AG09319 (cell line): ENCODE measurements around the gene PPFIA3.
"Not testable (repeated sequence)": the region's sequence is repeated elsewhere in the genome, so short reads cannot be mapped to it uniquely, and the experiment has no call there.

Experiments used
- DNase-seq: peaks from one replicate; pipeline ENCODE4 v3.0.0-alpha.2; 2010; ENCODE audit warnings: low read depth; ENCODE audit errors: extremely low read depth
- CTCF ChIP-seq: IDR thresholded peaks from 2 replicates; pipeline ENCODE4 v1.5.1; 2011; ENCODE audit warnings: low read depth, mild to moderate bottlenecking, inconsistent platforms, low read length, moderate library complexity

Gene PPFIA3

DNA sequence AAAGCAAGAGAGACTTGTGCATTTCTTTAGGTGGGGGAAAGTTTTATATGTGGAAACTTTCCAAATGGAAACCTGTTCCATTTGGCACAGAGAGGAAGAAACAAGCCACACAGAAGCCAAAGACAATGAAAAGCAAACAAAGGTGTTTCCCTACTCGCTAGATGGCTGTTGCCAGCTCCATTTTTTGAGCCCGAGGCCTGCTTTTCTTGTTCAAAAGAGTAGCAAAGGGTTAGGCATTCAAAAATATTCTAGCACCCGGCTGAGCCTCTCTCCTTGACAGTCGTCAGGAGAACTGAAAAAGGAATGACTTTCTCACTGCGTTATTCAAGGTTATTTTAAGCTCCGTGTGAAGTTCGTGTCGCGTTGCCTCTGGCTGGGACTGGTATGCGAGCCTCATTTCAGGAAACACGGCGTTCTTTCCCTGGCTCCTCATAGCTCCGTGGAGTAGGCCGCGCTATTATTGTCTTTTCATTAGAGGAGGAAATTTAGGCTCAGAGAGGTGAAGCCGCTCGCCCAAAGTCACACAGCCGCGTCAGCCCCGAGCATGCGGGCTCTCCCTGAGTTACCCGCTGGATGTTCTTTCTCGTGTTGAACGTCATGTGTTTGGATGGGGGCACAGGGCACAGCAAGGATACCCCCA is 45.9 kb downstream of the PPFIA3 start:
- DNase-seq, result no peak
- TF ChIP-seq CTCF, result no peak

DNA sequence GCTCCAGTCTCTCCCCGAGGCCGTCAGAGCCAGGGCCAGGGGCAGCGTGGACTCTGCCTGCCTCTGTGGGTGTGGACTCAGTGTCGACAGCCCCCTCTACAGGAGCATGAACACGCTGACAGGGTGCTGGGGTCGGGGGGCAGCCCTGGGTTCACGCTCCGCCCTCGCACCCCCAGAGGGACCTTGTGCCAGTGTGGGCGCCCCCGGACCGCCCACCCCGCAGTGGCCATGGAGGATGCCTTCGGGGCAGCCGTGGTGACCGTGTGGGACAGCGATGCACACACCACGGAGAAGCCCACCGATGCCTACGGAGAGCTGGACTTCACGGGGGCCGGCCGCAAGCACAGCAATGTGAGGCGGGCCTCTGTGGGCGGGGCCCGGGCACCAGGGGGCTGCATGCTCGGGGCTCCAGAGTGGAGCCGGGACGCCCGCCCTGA is 46.5 kb downstream of the PPFIA3 start:
- DNase-seq, result no peak
- TF ChIP-seq CTCF, result no peak

DNA sequence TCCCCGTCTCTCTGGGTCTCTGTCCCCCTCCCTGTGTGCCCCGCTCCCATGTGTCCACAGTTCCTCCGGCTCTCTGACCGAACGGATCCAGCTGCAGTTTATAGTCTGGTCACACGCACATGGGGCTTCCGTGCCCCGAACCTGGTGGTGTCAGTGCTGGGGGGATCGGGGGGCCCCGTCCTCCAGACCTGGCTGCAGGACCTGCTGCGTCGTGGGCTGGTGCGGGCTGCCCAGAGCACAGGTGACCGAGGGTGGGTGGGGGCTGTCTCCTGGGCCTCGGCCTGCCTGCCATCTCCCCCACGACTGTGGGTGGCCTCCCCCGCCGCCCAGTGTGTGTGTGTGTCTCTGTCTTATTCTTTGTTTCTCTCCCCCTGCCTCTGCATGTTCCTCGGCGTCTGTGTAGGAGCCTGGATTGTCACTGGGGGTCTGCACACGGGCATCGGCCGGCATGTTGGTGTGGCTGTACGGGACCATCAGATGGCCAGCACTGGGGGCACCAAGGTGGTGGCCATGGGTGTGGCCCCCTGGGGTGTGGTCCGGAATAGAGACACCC is 48.6 kb downstream of the PPFIA3 start:
- DNase-seq, result no peak
- no peak for TF ChIP-seq CTCF

DNA sequence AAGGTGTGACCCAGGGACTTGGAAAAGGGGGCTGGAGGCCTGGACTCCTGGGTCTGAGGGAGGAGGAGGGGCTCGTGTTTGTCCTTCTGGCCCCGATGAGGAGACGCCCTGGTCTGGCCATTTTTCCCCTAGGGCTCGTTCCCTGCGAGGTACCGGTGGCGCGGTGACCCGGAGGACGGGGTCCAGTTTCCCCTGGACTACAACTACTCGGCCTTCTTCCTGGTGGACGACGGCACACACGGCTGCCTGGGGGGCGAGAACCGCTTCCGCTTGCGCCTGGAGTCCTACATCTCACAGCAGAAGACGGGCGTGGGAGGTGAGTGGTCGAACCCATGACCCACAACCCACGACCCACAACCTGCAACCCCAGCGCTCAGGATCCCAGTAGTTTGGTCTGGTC is 49.1 kb downstream of the PPFIA3 start:
- no peak for TF ChIP-seq CTCF
- DNase-seq, result no peak

- no peak for TF ChIP-seq CTCF
Measured at GRCh38 chr19:49173198-49173597, 53.9 kb downstream of the PPFIA3 start.

DNA sequence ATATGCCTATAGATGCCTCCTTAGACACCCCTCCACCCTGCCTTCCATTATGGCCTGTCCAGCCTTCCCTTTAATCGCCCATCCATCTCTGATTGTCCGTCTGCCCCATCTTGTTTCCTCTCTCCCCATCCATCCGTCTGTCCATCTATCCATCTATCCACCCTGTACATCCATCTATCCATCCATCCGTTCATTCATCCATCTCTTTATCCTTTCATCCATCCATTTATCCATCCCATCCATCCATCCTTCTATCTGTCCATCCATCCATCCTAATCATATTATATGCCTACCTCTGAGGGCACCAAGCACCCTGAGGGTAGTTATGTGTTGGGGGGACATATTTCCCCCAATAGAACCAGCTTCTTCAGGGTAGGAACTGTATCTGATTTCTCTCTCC is 61.3 kb downstream of the PPFIA3 start:
- DNase-seq, result no peak
- no peak for TF ChIP-seq CTCF

More at GRCh38 chr19:49173198-49173597, 53.9 kb downstream of the PPFIA3 start:
- DNase-seq, result no peak

DNA sequence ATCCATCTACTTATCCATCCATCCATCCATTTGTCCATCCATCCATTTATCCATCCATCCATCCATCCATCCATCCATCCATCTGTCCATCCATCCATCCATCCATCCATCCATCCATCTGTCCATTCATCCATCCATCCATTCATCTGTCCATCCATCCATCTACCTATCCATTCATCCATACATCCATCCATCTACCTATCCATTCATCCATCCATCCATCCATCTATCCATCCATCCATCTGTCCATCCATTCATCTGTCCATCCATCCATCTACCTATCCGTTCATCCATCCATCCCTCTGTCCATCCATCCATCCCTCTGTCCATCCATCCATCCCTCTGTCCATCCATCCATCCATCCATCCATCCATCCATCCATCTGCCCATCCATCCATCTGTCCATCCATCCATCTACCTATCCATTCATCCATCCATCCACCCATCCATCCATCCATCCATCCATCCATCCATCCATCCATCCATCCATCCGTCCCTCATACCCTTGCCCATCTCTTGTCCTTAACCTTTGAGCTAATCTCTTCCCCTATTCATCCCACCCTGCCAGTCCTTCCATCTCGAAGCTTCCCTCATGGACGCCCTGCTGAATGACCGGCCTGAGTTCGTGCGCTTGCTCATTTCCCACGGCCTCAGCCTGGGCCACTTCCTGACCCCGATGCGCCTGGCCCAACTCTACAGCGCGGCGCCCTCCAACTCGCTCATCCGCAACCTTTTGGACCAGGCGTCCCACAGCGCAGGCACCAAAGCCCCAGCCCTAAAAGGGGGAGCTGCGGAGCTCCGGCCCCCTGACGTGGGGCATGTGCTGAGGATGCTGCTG is 62.9 kb downstream of the PPFIA3 start:
- not testable (repeated sequence) for DNase-seq
